CD4-positive, alpha-beta T cell treated with Interleukin-2 at 100 ng/mL for 4 hours (primary cell): ENCODE data around the gene CASS4.

Source experiments
- DNase-seq: peaks from one replicate; pipeline ENCODE4 v3.0.0-alpha.2; 2020; ENCODE audit warnings: low spot score

Gene CASS4

GRCh38 chr20:56424931-56425330 is 12.9 kb downstream of the CASS4 start:
- no peak for DNase-seq

DNA sequence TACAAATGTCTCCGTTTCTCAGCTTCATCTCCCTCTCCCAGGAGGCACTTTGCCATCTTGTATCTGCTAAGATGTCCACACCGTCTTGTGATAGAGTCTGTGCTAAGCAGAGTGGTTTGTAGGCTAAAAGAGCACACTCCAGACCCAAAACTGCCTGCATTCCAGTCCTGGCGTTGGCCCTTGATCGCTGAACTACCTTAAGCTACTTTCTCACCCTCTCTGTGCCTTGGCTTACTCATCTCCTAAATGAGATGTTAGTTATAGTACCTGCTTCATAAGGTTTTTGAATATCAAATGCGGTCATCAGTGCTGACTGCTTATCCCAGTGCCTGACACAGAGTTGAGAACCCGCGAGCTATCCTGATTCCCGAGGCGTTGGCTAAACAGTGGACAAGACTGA is 14.0 kb downstream of the CASS4 start:
- no peak for DNase-seq

GRCh38 chr20:56426926-56427325 is 14.9 kb downstream of the CASS4 start:
- DNase-seq: no peak

DNA sequence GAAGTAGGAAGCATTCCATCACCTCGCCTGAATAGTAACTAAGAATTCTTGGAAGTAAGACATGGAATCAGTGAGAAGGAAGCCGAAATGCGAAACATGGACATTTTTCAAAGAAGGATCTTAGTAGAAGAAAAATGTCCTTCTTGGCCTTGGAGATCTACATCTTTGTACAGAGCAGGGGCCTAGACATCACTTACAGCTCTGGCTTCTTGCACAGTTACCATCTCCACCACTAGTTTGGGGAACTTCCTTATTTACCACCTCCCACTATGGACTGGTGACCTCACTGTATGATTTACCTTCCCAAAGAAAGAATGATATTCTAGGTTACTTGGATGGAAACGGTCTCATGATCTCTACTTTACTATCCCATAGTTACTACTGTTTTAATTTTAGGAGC is 15.7 kb downstream of the CASS4 start:
- DNase-seq: no peak

DNA sequence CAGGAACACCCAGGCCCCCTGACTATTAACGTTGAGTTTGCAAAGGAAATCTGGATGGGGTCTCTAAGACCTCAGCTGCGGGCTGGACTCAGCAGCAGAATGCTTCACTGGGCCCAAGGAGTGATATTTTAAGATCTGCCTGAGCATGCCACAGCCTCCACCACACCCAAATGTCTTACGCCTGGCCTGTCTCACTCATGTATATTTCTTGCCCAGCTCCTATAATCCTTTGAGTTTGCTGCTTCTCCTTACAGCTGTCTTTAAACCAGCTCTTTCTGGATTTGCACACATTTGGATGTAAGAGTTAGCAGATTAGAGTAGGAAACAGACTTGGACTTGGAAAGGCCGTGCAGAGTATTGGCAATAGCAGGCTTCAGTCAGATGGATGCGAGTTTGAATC is 16.4 kb downstream of the CASS4 start:
- no peak for DNase-seq

- DNase-seq: no peak
Observed at GRCh38 chr20:56428881-56429280, 16.8 kb downstream of the CASS4 start.

GRCh38 chr20:56429502-56429901 is 17.4 kb downstream of the CASS4 start:
- DNase-seq: no peak

DNA sequence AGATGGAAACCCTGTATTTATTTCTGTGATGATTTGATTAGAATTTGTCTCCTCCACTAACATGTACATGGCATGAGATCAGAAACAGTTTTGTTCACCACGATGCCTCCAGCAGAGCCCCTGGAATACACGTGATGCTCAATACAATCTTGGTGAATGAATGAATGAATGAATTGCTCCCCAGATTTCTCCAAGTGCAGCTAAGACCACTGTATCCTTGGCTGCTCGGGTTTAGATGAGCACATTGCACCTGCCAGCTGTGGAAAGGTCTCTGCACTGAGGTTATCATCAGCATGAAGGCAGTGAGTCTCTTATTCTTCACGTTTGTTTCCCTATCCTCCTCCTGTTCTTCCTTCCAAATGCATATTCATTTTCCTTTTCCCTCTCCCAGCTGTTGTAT is 17.9 kb downstream of the CASS4 start:
- DNase-seq: no peak

DNA sequence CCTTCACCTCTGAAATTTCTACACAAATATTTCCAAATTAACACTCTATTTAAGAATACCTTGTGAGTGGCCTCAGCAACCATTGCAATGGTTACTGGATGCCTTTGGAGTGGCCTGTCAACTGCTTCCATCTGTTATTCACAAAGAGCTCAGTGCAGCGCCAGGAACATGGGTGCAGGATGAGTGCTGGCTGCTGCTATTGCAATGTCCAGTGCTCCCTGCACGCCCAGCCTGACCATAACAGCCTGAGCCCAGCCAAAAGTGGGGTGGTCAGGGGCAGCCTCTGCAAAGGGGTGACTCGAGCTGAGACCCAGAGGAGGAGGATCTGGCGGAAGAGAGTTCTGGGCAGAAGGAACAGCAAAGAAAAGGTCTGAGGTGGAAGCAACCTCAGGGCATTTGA is 18.4 kb downstream of the CASS4 start:
- DNase-seq: no peak

DNA sequence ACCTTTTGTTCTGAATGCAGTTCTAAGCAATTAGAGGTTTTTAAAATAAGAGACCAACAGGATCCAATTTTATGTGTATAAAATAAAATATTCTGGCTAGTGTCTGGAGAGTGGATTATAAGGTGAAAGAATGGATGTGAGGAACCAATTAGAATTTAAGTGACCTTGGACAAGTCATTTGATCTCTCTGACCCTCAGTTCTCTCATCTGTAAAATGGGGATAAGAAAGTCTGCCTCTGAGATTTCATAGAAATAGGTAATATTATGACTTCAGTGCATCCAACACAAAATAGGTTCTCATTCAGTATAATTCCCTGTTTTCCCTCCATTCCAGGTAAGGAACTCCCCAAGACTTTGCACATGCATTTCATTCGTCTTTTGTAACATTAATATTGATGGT is 18.9 kb downstream of the CASS4 start:
- DNase-seq: no peak

GRCh38 chr20:56431471-56431870 is 19.4 kb downstream of the CASS4 start:
- DNase-seq: no peak

DNA sequence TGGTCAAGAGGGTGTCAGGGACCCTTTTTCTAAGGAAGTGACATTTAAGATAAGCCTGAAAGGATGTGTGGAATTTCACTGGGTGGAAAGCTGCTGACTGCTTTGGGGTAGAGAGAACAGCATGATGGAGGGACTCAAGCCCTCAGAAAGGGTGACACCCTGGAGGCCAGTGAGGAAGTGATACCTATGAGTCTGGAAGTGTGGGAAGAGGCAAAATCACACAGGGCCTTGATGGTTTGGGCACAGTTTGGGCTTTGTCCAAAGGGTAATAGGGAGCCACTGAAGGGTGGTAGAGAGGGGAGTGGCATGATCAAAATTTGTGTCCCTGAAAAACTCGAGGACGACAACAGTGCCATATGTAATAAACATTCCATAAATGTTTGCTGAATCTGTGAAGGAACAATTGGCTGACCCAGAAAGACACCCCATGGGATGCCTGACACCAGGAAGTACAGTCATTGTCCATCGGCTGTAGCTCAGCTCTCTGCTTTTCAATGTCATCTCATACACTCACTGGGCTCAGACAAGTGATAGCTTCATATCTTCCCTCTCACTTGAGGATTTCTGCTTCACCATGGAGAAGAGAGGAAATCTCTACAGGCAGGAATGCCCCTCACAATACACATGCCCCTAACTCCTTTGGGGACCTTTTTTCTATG is 21.3 kb downstream of the CASS4 start:
- no peak for DNase-seq

DNA sequence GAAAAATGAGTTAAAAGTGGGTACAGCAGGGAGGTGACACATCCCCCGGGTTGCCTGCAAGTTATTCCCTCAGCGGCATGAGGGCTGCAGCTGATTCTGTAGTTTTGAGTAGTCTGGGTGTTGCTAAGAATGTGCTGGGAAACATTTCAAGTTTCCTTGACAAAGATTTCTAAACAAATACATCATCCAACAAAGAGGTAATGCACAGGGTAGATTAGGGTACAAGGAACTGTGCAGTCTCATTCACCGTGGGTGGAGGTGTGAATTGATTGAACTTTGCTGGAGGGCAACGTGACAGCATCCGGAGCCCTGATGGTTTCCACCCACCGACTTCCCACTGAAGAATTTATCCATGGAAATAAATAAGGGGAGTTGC is 21.8 kb downstream of the CASS4 start:
- DNase-seq: peak; percentile 40

GRCh38 chr20:56437196-56437960 is 25.3 kb downstream of the CASS4 start:
- no peak for DNase-seq

- no peak for DNase-seq
Observed at GRCh38 chr20:56438284-56438683, 26.2 kb downstream of the CASS4 start.

- no peak for DNase-seq
Observed at GRCh38 chr20:56439771-56440291, 27.8 kb downstream of the CASS4 start.

- peak; percentile 69 for DNase-seq
Observed at GRCh38 chr20:56440346-56441007, 28.4 kb downstream of the CASS4 start.

DNA sequence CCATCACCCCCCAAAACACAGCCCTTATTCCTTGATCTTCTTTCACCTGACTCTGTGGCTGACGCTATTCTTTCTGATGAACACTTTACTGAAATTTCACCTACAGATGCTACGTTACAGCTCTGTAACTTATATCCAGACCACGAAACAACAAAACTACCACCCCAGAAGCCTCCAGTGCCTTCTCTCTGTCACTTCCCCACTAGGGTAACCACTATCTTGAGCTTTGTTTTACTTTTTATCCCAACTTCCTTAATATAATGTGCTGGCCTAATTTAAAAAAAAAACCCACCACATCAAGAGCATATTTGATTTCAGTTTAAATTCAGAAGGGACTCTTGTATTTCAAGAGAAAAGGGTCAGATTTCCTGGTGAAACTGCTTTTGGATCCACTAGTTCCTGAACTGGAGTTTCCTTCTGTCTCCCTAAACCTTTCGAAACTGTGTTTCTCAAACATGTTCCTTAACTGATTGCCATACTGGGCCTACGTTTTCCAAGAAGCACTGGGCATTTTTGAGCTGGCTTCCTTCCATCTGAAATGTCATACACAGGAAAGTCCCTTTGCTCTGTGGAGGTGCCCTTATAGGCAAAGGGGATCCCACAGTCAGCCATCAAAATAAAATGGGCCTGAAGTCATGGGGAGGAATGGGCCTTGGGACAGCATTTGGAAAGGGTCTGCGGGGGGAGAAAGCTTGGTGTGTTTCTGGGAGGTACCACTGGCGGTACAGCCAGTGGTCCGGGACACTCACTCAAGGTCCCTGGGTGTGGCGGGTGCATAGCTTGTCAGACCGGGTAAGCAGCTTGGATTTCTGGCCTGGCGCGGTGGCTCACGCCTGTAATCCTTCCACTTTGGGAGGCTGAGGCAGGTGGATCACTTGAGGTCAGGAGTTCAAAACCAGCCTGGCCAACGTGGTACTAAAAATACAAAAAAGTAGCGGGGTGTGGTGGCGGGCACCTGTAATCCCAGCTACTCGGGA is 30.6 kb downstream of the CASS4 start:
- DNase-seq: no peak

- no peak for DNase-seq
Observed at GRCh38 chr20:56443654-56444540, 31.8 kb downstream of the CASS4 start.

DNA sequence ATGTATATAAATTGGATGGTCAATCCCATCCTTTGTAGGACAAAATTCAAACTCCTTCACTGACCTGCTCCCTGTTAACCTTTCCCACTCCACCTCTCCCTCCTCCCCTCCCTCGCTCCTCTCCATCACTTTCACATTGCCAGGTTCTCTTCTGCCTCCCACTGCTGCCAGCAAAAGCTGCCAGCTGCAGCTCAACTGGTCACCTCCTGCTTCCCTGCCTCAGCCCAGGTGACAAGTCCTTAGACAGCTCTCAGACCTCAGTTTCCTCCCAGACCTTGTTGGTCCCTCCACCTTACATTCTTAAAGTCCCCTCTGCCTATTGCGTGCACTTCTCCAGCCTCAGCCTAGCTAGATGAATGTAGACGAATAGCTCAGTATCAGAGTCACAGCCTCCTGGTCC is 33.1 kb downstream of the CASS4 start:
- no peak for DNase-seq

GRCh38 chr20:56445540-56445939 is 33.5 kb downstream of the CASS4 start:
- no peak for DNase-seq
